Activated gamma-delta T cell treated with Interleukin-2 at 50 U/mL for 16 hours (primary cell): Measurements from ENCODE around the gene GABPB2.
"Not testable (repeated sequence)": the region's sequence is repeated elsewhere in the genome, so short reads cannot be mapped to it uniquely, and the experiment has no call there.

Experiments used
- DNase-seq: peaks from one replicate; pipeline ENCODE4 v3.0.0-alpha.2; 2020

The GABPB2 gene

GRCh38 chr1:151060007-151060656 is 10.4 kb upstream of the GABPB2 start, which contains the start of gene MLLT11:
Gene MLLT11 (plus strand): TSS chr1:151060397. CDS start chr1:151067225, 6,828 bp downstream.
- no peak for DNase-seq

GRCh38 chr1:151060657-151061421 is 9.7 kb upstream of the GABPB2 start:
- no peak for DNase-seq

- no peak for DNase-seq
Measured at GRCh38 chr1:151061704-151062103, 8.9 kb upstream of the GABPB2 start.

- no peak for DNase-seq
Measured at GRCh38 chr1:151062741-151063371, 7.7 kb upstream of the GABPB2 start.

- DNase-seq, result no peak
Measured at GRCh38 chr1:151065089-151065645, 5.4 kb upstream of the GABPB2 start.

- no peak for DNase-seq
Measured at GRCh38 chr1:151067185-151067584, 3.4 kb upstream of the GABPB2 start.

- DNase-seq, result no peak
Measured at GRCh38 chr1:151069103-151069486, 1.5 kb upstream of the GABPB2 start.

- no peak for DNase-seq
Measured at GRCh38 chr1:151072224-151072623, 1.7 kb downstream of the GABPB2 start.

GRCh38 chr1:151085953-151086559 is 15.5 kb downstream of the GABPB2 start:
- DNase-seq, result no peak

- DNase-seq, result not testable (repeated sequence)
Measured at GRCh38 chr1:151097426-151097825, 26.9 kb downstream of the GABPB2 start.

GRCh38 chr1:151098126-151098525 is 27.6 kb downstream of the GABPB2 start:
- DNase-seq, result no peak

- no peak for DNase-seq
Measured at GRCh38 chr1:151104630-151105029, 34.1 kb downstream of the GABPB2 start.

- DNase-seq, result no peak
Measured at GRCh38 chr1:151106894-151107293, 36.3 kb downstream of the GABPB2 start.

- no peak for DNase-seq
Measured at GRCh38 chr1:151108331-151108730, 37.8 kb downstream of the GABPB2 start.

GRCh38 chr1:151113877-151114276 is 43.3 kb downstream of the GABPB2 start:
- DNase-seq, result no peak

GRCh38 chr1:151124763-151125403 is 54.3 kb downstream of the GABPB2 start:
- DNase-seq, result no peak

- no peak for DNase-seq
Measured at GRCh38 chr1:151128800-151129199, 58.2 kb downstream of the GABPB2 start.

GRCh38 chr1:151130987-151131586 is 60.5 kb downstream of the GABPB2 start:
- peak; percentile 76 for DNase-seq

- no peak for DNase-seq
Measured at GRCh38 chr1:151131701-151132334, 61.3 kb downstream of the GABPB2 start.

- DNase-seq, result no peak
Measured at GRCh38 chr1:151132335-151133017, 61.9 kb downstream of the GABPB2 start.
